SK-N-SH (cell line): ENCODE measurements around the gene KRT20. TPM values are rescaled to one million over a fixed set of nuclear protein-coding genes. Genes with fewer than 3 reads are reported as not detected.

Experiments used
- CTCF ChIA-PET: fragments of 300-600, 350-600 bp; formaldehyde crosslinking; extraction: SDS; loops from one replicate; lab custom pipeline; 2021; lab: Yijun Ruan, JAX
- POLR2A ChIA-PET: fragments of 350-600 bp; sonication (Branson Sonifier 250); formaldehyde crosslinking; extraction: SDS; loops from one replicate; lab custom pipeline; 2020; ENCODE audit warnings: antibody characterized with exemption, inconsistent platforms; lab: Yijun Ruan, JAX
- DNase-seq: peaks from one replicate; pipeline ENCODE4 v3.0.0; 2012
- H2AFZ ChIP-seq: fragments of 200-600 bp; sonication (generic); 2 replicates; pipeline ENCODE4 v1.8.1; 2016; ENCODE audit warnings: antibody characterized with exemption, mild to moderate bottlenecking, low read depth
- H3F3A ChIP-seq: fragments of 200-600 bp; sonication (generic); replicated peaks from 2 replicates; pipeline ENCODE3; 2016; ENCODE audit warnings: antibody characterized with exemption, mild to moderate bottlenecking; ENCODE audit not compliant: insufficient read depth
- H3K27ac ChIP-seq, 2 experiments: fragments of 200-500 bp in 1 of 2; fragments of 200-600 bp in 1 of 2; sonication (Bioruptor generic) in 1 of 2; sonication (generic), shearing (Covaris generic) in 1 of 2; 2 replicates each; pipeline versions ENCODE4 v1.5.1 to v1.6.1; 2014 to 2016; ENCODE audit warnings: low read depth in 2 of 2, inconsistent platforms in 1 of 2, low read length in 1 of 2, mild to moderate bottlenecking in 1 of 2, mixed read lengths in 1 of 2
- H3K27me3 ChIP-seq: fragments of 200-600 bp; sonication (generic), shearing (Covaris generic); 2 replicates; pipeline ENCODE4 v1.6.1; 2016; ENCODE audit warnings: mixed run types; ENCODE audit not compliant: insufficient read depth
- H3K36me3 ChIP-seq, 2 experiments: fragments of 200-500 bp in 1 of 2; fragments of 200-600 bp in 1 of 2; sonication (Bioruptor generic) in 1 of 2; sonication (generic) in 1 of 2; replicated peaks in 1 of 2; 2 replicates each; pipeline versions ENCODE3 to v1.5.1; 2014 to 2016; ENCODE audit warnings: low read length in 1 of 2, mild to moderate bottlenecking in 1 of 2; ENCODE audit not compliant: insufficient read depth in 2 of 2, control insufficient read depth in 1 of 2
- H3K4me1 ChIP-seq, 2 experiments: fragments of 200-500 bp in 1 of 2; fragments of 200-600 bp in 1 of 2; sonication (Bioruptor generic) in 1 of 2; sonication (generic), shearing (Covaris generic) in 1 of 2; 2 replicates each; pipeline versions ENCODE4 v1.5.1 to v1.6.1; 2014 to 2016; ENCODE audit warnings: low read depth in 1 of 2, low read length in 1 of 2, mixed run types in 1 of 2; ENCODE audit not compliant: insufficient read depth in 2 of 2, control insufficient read depth in 1 of 2
- H3K4me2 ChIP-seq: fragments of 200-600 bp; sonication (generic), shearing (Covaris generic); 2 replicates; pipeline ENCODE4 v1.6.1; 2017; ENCODE audit warnings: mixed run types
- H3K4me3 ChIP-seq, 2 experiments: fragments of 200-500 bp in 1 of 2; fragments of 200-600 bp in 1 of 2; sonication (Bioruptor generic) in 1 of 2; sonication (generic), shearing (Covaris generic) in 1 of 2; 2 replicates each; pipeline versions ENCODE4 v1.5.1 to v1.8.1; 2014 to 2016; ENCODE audit warnings: low read depth in 2 of 2, inconsistent platforms in 1 of 2, low read length in 1 of 2, mild to moderate bottlenecking in 1 of 2, mixed read lengths in 1 of 2, moderate library complexity in 1 of 2
- H3K79me2 ChIP-seq: fragments of 200-600 bp; sonication (generic); 2 replicates; pipeline ENCODE4 v1.8.1; 2017; ENCODE audit warnings: mild to moderate bottlenecking; ENCODE audit not compliant: insufficient read depth
- H3K9ac ChIP-seq: fragments of 200-600 bp; sonication (generic); 2 replicates; pipeline ENCODE4 v1.6.1; 2017; ENCODE audit warnings: mixed run types
- H3K9me2 ChIP-seq: fragments of 200-600 bp; sonication (generic); 2 replicates; pipeline ENCODE4 v1.6.1; 2017; ENCODE audit warnings: mixed run types
- H3K9me3 ChIP-seq: fragments of 200-600 bp; sonication (generic); 2 replicates; pipeline ENCODE4 v1.6.1; 2017; ENCODE audit warnings: mixed run types, mild to moderate bottlenecking, moderate library complexity
- H4K20me1 ChIP-seq: fragments of 200-600 bp; sonication (generic); 2 replicates; pipeline ENCODE4 v1.6.1; 2017; ENCODE audit warnings: mild to moderate bottlenecking, mixed run types; ENCODE audit not compliant: insufficient read depth
- CHD2 ChIP-seq: fragments of 150-350 bp; IDR thresholded peaks from 2 replicates; pipeline ENCODE4 v1.6.1; 2018; ENCODE audit warnings: low read length; ENCODE audit not compliant: partially characterized antibody
- CTCF ChIP-seq: fragments of 200-600 bp; sonication (generic); IDR thresholded peaks from 2 replicates; pipeline ENCODE4 v1.6.1; 2017; ENCODE audit warnings: antibody characterized with exemption, mild to moderate bottlenecking, moderate library complexity
- FOSL2 ChIP-seq: IDR thresholded peaks from 2 replicates; pipeline ENCODE4 v1.4.0; 2012; ENCODE audit warnings: low read depth, mild to moderate bottlenecking, moderate library complexity, borderline replicate concordance
- JUND ChIP-seq: IDR thresholded peaks from 2 replicates; pipeline ENCODE4 v1.4.0; 2012
- NFIC ChIP-seq: IDR thresholded peaks from 2 replicates; pipeline ENCODE4 v1.4.0; 2012; ENCODE audit warnings: borderline replicate concordance
- RAD21 ChIP-seq: IDR thresholded peaks from 2 replicates; pipeline ENCODE4 v1.6.1; 2012; ENCODE audit warnings: mild to moderate bottlenecking, low read length
- RXRA ChIP-seq: IDR thresholded peaks from 2 replicates; pipeline ENCODE4 v1.4.0; 2012; ENCODE audit warnings: low read depth, mild to moderate bottlenecking, borderline replicate concordance
- SIN3A ChIP-seq: IDR thresholded peaks from 2 replicates; pipeline ENCODE4 v1.6.1; 2012; ENCODE audit warnings: low read depth, mild to moderate bottlenecking, low read length, moderate library complexity, borderline replicate concordance
- SMC3 ChIP-seq: IDR thresholded peaks from 2 replicates; pipeline ENCODE4 v1.6.1; 2012; ENCODE audit warnings: low read depth, low read length, improper control_type of control experiment
- TCF12 ChIP-seq: IDR thresholded peaks from 2 replicates; pipeline ENCODE4 v1.4.0; 2012
- WGBS: methylation state at CpG from one replicate; pipeline ENCODE4 v1.1.6; 2017; ENCODE audit warnings: low lambda C conversion rate; 5-methylcytosine and 5-hydroxymethylcytosine counted together
- polyA plus RNA-seq, 3 experiments: library from polyadenylated mRNA; depleted of rRNA; stranded (reverse); fragments of >200 nt; gene quantifications; 2 replicates each; pipeline ENCODE4 v1.2.3, GENCODE V29; 2012
- TF ChIP-seq, protein P1 (sequence below): fragments of 150-350 bp; IDR thresholded peaks from 2 replicates; pipeline ENCODE4 v1.6.1; 2017; ENCODE audit warnings: antibody characterized with exemption, low read length, low read depth, borderline replicate concordance
- TF ChIP-seq, protein P2 (sequence below): IDR thresholded peaks from 2 replicates; pipeline ENCODE4; 2012
- TF ChIP-seq, protein P3 (sequence below): IDR thresholded peaks from 2 replicates; pipeline ENCODE4 v1.4.0; 2012; ENCODE audit warnings: low read depth
- TF ChIP-seq, protein P4 (sequence below): fragments of 150-350 bp; IDR thresholded peaks from 2 replicates; pipeline ENCODE4 v1.6.1; 2016; ENCODE audit warnings: mild to moderate bottlenecking, low read depth, low read length

The KRT20 gene
- polyA plus RNA-seq, 1 of the 3 experiments (the other 2 are of a cell fraction): not detected

GRCh38 chr17:40905370-40905769 is 20.3 kb upstream of the KRT20 start:
- H3F3A ChIP-seq: peaks cover 16% of the 10 kb centered on the region
- H3K27me3 ChIP-seq: peaks cover 29% of the 10 kb centered on the region; the same call in 1 of the 2 replicates
- H3K4me2 ChIP-seq: no peak overlapping the region
- CTCF ChIA-PET: interaction anchor here (3.0 kb wide), 1 partner anchor 644 kb away, joined by 16 read pairs; no protein-coding TSS in a partner anchor
- WGBS: 19% methylated on average over 5 of the region's 5 CpGs
- H4K20me1 ChIP-seq: no peaks in the 10 kb centered on the region
- H3K27ac ChIP-seq: no peak overlapping the region
- H3K36me3 ChIP-seq: no peaks in the 10 kb centered on the region
- no peaks in the 10 kb centered on the region for H3K9me2 ChIP-seq
- no peak overlapping the region for H3K9ac ChIP-seq
- H2AFZ ChIP-seq: no peak overlapping the region
- no peaks in the 10 kb centered on the region for H3K9me3 ChIP-seq
- no peaks in the 10 kb centered on the region for H3K79me2 ChIP-seq
- no peak for DNase-seq
- TF ChIP-seq, protein P1, sequence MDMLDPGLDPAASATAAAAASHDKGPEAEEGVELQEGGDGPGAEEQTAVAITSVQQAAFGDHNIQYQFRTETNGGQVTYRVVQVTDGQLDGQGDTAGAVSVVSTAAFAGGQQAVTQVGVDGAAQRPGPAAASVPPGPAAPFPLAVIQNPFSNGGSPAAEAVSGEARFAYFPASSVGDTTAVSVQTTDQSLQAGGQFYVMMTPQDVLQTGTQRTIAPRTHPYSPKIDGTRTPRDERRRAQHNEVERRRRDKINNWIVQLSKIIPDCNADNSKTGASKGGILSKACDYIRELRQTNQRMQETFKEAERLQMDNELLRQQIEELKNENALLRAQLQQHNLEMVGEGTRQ: no peak
- TF ChIP-seq RXRA: no peak
- TF ChIP-seq, protein P2, sequence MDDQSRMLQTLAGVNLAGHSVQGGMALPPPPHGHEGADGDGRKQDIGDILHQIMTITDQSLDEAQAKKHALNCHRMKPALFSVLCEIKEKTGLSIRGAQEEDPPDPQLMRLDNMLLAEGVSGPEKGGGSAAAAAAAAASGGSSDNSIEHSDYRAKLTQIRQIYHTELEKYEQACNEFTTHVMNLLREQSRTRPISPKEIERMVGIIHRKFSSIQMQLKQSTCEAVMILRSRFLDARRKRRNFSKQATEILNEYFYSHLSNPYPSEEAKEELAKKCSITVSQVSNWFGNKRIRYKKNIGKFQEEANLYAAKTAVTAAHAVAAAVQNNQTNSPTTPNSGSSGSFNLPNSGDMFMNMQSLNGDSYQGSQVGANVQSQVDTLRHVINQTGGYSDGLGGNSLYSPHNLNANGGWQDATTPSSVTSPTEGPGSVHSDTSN: no peak
- TF ChIP-seq, protein P3, sequence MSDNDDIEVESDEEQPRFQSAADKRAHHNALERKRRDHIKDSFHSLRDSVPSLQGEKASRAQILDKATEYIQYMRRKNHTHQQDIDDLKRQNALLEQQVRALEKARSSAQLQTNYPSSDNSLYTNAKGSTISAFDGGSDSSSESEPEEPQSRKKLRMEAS: no peak
- TF ChIP-seq SMC3: no peak
- no peak for TF ChIP-seq RAD21
- TF ChIP-seq FOSL2: no peak
- no peak for TF ChIP-seq CTCF
- TF ChIP-seq, protein P4, sequence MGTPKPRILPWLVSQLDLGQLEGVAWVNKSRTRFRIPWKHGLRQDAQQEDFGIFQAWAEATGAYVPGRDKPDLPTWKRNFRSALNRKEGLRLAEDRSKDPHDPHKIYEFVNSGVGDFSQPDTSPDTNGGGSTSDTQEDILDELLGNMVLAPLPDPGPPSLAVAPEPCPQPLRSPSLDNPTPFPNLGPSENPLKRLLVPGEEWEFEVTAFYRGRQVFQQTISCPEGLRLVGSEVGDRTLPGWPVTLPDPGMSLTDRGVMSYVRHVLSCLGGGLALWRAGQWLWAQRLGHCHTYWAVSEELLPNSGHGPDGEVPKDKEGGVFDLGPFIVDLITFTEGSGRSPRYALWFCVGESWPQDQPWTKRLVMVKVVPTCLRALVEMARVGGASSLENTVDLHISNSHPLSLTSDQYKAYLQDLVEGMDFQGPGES: no peak
- POLR2A ChIA-PET: no interaction called here
- H3K4me1 ChIP-seq: peaks cover 0 to 20% of the 10 kb centered on the region in 2 experiments; a peak in 3 of 4 replicates
- no peak overlapping the region for H3K4me3 ChIP-seq

DNA sequence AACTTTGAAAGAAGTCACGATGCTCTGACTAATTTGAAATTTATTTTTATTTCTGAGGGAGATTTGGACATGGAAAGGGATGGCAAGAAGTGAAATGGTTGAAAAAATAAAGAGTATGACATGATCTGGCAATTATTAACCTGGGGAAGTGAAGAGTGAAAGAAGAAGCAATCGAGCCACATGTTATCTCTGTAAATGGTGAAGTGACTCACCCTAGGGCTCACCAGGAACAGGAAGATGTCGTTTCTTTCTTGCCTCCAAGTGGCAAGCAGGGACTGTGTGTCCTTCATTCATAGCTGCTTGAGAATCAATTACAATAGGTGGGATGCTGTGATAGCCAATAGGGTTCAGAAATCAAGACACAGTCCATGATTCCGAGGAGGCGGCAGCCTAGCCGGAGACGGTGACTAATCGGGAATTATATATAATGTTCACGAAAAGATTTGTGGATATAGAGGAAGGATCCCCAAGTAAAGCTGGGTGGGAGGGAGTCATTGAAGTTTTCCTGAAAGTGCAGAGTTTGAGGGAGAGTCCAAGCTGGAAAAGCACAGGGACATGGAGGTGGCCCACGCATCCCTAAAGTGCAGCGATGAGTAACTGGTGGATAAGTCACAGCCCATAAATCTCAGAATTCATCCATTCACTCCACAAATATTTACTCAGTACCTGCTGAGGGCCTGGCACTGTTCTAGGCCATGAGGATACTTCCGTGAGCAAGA is 18.2 kb upstream of the KRT20 start:
- no peak overlapping the region for H3K9ac ChIP-seq
- WGBS: 4% methylated on average over 12 of the region's 12 CpGs

More for the DNA sequence above, 18.2 kb upstream of the KRT20 start:
- Histone ChIP-seq H3F3A (peaks cover 6% of the 10 kb centered on the region), H3K4me2 (peak overlapping the region; percentile 74), H4K20me1 (no peaks in the 10 kb centered on the region), H3K79me2 (no peaks in the 10 kb centered on the region), H3K4me3 (peak overlapping the region in 1 of 2 experiments; percentile 56; a peak in 2 of 4 replicates), H3K9me3 (no peaks in the 10 kb centered on the region), H3K4me1 (peaks cover 0 to 14% of the 10 kb centered on the region in 2 experiments; a peak in 2 of 4 replicates), H3K36me3 (no peaks in the 10 kb centered on the region), H2AFZ (peak overlapping the region; percentile 84), H3K27ac (peak overlapping the region in 1 of 2 experiments; percentile 40; a peak in 1 of 4 replicates), H3K27me3 (peaks cover 38% of the 10 kb centered on the region; the same call in 1 of the 2 replicates), H3K9me2 (no peaks in the 10 kb centered on the region)
- DNase-seq: no peak
- TF ChIP-seq TCF12: peak; percentile 15; the same call in 1 of the 2 replicates
- TF ChIP-seq, protein P2: peak; percentile 69
- no peak for TF ChIP-seq CHD2
- TF ChIP-seq SIN3A: no peak
- TF ChIP-seq NFIC: 0 out of 2 replicates have a peak, but pooled peaks have one; percentile 17
- peak; percentile 23 for TF ChIP-seq JUND
- peak; percentile 43; the same call in 1 of the 2 replicates for TF ChIP-seq FOSL2
- ChIA-PET CTCF (interaction anchor here (1.2 to 3.0 kb wide), 4 partner anchors 646 to 763 kb away, joined by 3 to 16 read pairs (median 9); no protein-coding TSS in a partner anchor), POLR2A (no interaction called here)
